Calu3 (cell line): ENCODE measurements around the gene ZCCHC7. TPM values are rescaled to one million over a fixed set of nuclear protein-coding genes. Genes with fewer than 3 reads are reported as not detected.

Source experiments
- BruUV-seq: library from RNA; stranded (reverse); fragments of 400-500 nt; replicated peaks from 2 replicates; lab custom pipeline; 2021; lab: Mats Ljungman, UMichigan
- CTCF ChIA-PET: fragments of 300-600 bp; sonication (Branson Sonifier 250); formaldehyde crosslinking; loops from one replicate; lab custom pipeline; 2022; ENCODE audit warnings: antibody characterized with exemption; lab: Charles Lee
- DNase-seq: peaks from one replicate; pipeline ENCODE4 v3.0.0; 2022
- H3K27ac Mint-ChIP-seq: one replicate; pipeline ENCODE4 v1.8.0; 2022; ENCODE audit warnings: mixed read lengths; ENCODE audit not compliant: unreplicated experiment
- H3K27me3 Mint-ChIP-seq: one replicate; pipeline ENCODE4 v1.8.0; 2022; ENCODE audit warnings: mixed read lengths; ENCODE audit not compliant: unreplicated experiment
- H3K36me3 Mint-ChIP-seq: one replicate; pipeline ENCODE4 v1.8.0; 2022; ENCODE audit warnings: mild to moderate bottlenecking, moderate library complexity, mixed read lengths; ENCODE audit not compliant: insufficient read depth, unreplicated experiment
- H3K4me1 Mint-ChIP-seq: one replicate; pipeline ENCODE4 v1.8.0; 2022; ENCODE audit warnings: mild to moderate bottlenecking, low read depth, mixed read lengths; ENCODE audit not compliant: unreplicated experiment
- H3K4me3 Mint-ChIP-seq: one replicate; pipeline ENCODE4 v1.8.0; 2022; ENCODE audit warnings: mild to moderate bottlenecking, low read depth, moderate library complexity, mixed read lengths; ENCODE audit not compliant: unreplicated experiment
- H3K9me3 Mint-ChIP-seq: one replicate; pipeline ENCODE4 v1.8.0; 2022; ENCODE audit warnings: low read depth, mixed read lengths; ENCODE audit not compliant: unreplicated experiment
- CTCF ChIP-seq: fragments of 200-600 bp; IDR thresholded peaks from one replicate; pipeline ENCODE4 v1.8.0; 2022; ENCODE audit warnings: antibody characterized with exemption; ENCODE audit not compliant: unreplicated experiment
- intact Hi-C: fragments of 100-400 bp; cut with micrococcal nuclease; formaldehyde crosslinking; loops from one replicate; pipeline ENCODE4 v1.10.0; 2022; ENCODE audit not compliant: unreplicated experiment
- total RNA-seq: library from RNA; stranded (reverse); gene quantifications from 2 replicates; pipeline ENCODE4 v1.2.3, GENCODE V29; 2022

Gene ZCCHC7
- total RNA-seq, 1 experiment from 2014 or later, result 6.5 TPM

- CTCF ChIA-PET, result no interaction called here
- Mint-ChIP-seq H3K4me3 (no peak overlapping the region), H3K36me3 (no peaks in the 10 kb centered on the region), H3K27me3 (no peaks in the 10 kb centered on the region), H3K27ac (no peak overlapping the region), H3K4me1 (no peaks in the 10 kb centered on the region), H3K9me3 (no peaks in the 10 kb centered on the region)
- no peak for DNase-seq
- intact Hi-C loops, result no loop called here
- BruUV-seq, result no TSS peak
- no peak for TF ChIP-seq CTCF
These were observed 30.0 kb downstream of the ZCCHC7 start for GRCh38 chr9:37150415-37150814.

GRCh38 chr9:37151812-37152211 lies 31.4 kb downstream of the ZCCHC7 start:
- no peak overlapping the region for H3K27ac Mint-ChIP-seq
- no TSS peak for BruUV-seq
- H3K4me1 Mint-ChIP-seq, result no peaks in the 10 kb centered on the region
- H3K9me3 Mint-ChIP-seq, result no peaks in the 10 kb centered on the region
- no peak for DNase-seq
- H3K4me3 Mint-ChIP-seq, result no peak overlapping the region
- H3K27me3 Mint-ChIP-seq, result no peaks in the 10 kb centered on the region
- CTCF ChIA-PET, result interaction anchor here (0.7 kb wide), 1 partner anchor 33 kb away, joined by 3 read pairs; no protein-coding TSS in a partner anchor
- TF ChIP-seq CTCF, result no peak
- H3K36me3 Mint-ChIP-seq, result no peaks in the 10 kb centered on the region
- intact Hi-C loops, result no loop called here

GRCh38 chr9:37152365-37152764 lies 32.0 kb downstream of the ZCCHC7 start:
- CTCF ChIA-PET, result no interaction called here
- no peaks in the 10 kb centered on the region for H3K36me3 Mint-ChIP-seq
- H3K4me3 Mint-ChIP-seq, result no peak overlapping the region
- no peak for TF ChIP-seq CTCF
- DNase-seq, result no peak
- BruUV-seq, result no TSS peak
- no peak overlapping the region for H3K27ac Mint-ChIP-seq
- H3K9me3 Mint-ChIP-seq, result no peaks in the 10 kb centered on the region
- H3K4me1 Mint-ChIP-seq, result no peaks in the 10 kb centered on the region
- H3K27me3 Mint-ChIP-seq, result no peaks in the 10 kb centered on the region
- intact Hi-C loops, result no loop called here

- intact Hi-C loops, result no loop called here
- Mint-ChIP-seq H3K27me3 (no peaks in the 10 kb centered on the region), H3K36me3 (no peaks in the 10 kb centered on the region), H3K9me3 (no peaks in the 10 kb centered on the region), H3K27ac (no peak overlapping the region), H3K4me1 (no peaks in the 10 kb centered on the region), H3K4me3 (no peak overlapping the region)
- DNase-seq, result no peak
- no TSS peak for BruUV-seq
- CTCF ChIA-PET, result no interaction called here
- no peak for TF ChIP-seq CTCF
These were observed 35.2 kb downstream of the ZCCHC7 start for GRCh38 chr9:37155601-37156000.
